GM21825 (cell line): ENCODE data around the gene PRMT7.
"Not testable (repeated sequence)": the region's sequence is repeated elsewhere in the genome, so short reads cannot be mapped to it uniquely, and the experiment has no call there.

Source experiments
- ATAC-seq: cut with Tn5 transposase; IDR thresholded peaks from one replicate; pipeline ENCODE4 v1.9.1; 2021; ENCODE audit warnings: mild to moderate bottlenecking, moderate library complexity; ENCODE audit not compliant: unreplicated experiment

PRMT7 gene

DNA sequence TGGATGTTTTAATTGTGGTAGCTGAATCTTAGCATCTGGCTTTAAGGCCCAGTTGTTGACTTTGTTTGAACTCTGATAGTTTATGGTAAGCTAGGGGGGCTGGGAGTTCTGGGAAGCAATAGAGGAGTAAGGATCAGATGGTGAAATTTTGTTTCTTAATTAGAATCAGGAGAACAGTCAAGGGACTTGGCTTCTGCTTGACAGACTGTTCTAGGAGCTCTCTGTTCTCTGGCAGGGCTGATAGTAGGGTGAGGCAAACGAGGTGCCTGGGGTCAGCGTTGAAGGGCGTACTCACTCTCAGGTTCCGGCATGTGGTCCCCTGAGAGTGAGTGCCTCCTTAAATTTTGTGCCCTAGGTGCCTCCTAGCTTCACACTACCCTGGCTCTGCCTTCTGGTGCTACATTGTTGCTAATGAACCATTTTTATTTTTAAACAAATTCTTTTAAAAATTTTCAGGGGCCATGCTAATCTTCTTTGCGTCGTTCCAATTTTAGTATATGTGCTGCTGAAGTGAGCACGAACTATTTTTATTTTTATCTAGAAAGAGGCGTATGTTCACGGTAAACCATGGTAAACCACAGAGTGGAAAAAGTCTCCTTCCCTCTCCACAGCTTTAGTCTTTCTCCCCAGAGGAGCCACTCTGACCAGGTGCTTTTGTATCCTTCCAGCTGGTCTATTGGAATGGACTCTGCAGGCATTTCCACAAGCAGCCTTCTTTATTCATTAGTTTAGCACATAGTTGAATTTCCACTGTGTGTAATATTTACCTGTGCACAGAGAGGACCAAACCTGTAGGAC, 26.8 kb upstream of the PRMT7 start:
- no peak for ATAC-seq

GRCh38 chr16:68284847-68285246, 26.0 kb upstream of the PRMT7 start:
- ATAC-seq, result peak; percentile 46

GRCh38 chr16:68285683-68286082, 25.1 kb upstream of the PRMT7 start:
- no peak for ATAC-seq

DNA sequence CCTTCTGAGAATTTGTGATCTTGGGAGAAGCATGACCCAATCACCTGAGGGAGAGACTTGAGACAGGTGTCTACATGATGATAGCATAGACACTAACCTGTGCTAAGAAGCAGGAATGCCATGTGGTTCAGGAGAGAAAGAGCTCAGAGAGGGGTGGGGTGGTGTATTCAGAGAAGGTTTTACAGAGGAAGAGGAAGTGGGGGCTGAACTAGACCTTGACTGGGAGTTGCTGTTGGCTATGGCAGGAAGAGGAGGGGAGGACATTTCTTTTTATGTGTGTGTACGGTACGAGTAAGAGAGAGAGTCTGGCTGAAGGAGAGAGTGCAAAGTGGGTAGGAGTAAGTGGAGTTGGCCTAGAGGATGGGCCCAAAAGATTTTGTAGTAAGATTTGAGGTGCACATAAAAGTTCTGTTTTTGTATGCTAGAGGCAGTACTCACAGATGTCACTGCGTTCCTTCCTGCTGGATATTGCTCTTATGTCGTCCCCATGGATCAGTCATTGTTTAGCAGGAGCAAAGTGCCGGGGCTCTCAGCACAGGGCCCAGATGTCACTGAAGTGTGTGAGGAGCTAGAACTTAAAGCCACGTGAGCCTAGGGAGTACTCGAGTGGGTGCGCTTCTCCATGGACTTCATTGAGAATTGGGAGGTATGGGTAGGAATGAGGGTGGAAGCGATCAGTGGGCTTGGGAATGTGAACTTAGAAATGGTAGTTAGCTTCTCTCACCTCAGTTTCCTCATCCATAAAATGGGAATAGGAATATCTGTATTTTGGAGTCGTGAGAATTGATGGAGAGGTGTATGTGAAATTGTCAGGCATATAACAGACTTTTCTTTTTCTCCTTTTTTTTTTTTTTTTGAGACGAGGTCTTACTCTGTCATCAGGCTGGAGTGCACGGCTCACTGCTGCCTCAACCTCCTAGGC, 24.4 kb upstream of the PRMT7 start:
- ATAC-seq, result no peak

DNA sequence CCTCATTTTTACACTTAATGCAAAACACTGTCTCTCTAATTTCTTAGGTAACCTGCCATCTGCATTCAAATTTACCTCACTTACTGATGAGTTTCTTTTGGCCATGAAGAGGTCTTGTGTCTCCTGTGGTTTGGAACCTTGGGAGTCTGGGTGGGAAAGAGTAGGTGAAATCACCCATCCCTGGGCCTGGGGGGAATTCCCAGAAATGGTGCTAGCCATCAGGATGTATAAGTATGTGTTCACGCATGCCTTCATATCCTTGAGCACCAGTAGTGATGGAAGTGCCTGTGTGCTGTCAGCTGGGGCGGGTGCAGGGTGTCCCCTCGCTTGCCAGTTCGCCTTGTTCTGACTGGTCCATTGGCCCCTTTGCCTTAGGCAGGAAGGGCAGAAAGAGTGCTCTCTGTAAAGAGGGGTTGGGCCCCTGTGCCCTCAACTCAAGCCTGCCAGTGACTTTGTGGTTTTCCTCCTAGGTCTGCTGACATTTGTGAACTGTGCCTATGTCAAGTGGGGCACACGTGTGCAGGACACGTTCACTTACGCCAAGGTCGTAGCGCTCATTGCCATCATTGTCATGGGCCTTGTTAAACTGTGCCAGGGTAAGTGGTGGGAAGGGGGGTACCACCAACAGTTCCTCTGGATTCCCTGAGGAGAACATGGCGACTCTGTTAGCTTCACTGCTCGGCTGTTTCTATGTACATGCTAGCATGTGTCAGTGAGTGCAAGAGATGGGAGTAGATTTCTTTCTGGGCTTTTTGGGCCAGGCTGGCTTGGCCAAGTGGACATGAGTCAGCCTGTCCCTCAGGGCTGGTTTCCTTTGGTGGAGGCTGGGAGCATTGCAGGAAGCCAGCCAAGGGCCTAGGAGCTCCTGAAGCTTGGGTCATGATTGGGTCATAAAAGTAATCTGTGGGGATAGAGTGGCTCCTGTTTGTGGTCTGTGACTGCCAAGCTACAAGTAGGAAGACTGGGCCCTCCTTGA, 23.3 kb upstream of the PRMT7 start:
- no peak for ATAC-seq

GRCh38 chr16:68288252-68288650, 22.6 kb upstream of the PRMT7 start:
- no peak for ATAC-seq

DNA sequence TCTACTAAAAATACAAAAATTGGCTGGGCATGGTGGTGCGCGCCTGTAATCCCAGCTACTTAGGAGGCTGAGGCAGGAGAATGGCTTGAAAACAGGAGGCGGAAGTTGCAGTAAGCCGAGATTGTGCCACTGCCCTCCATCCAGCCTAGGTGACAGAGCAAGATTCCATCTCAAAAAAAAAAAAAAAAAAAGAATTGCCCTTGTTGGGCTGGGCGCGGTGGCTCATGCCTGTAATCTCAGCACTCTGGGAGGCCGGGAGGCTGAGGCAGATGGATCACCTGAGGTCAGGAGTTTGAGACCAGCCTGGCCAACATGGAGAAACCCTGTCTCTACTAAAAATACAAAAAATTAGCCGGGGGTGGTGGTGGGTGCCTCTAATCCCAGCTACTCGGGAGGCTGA, 22.0 kb upstream of the PRMT7 start:
- ATAC-seq, result not testable (repeated sequence)

GRCh38 chr16:68289202-68289601, 21.6 kb upstream of the PRMT7 start:
- ATAC-seq, result no peak

GRCh38 chr16:68289621-68290329, 21.0 kb upstream of the PRMT7 start:
- ATAC-seq, result peak; percentile 68

- no peak for ATAC-seq
These were observed 20.4 kb upstream of the PRMT7 start for GRCh38 chr16:68290450-68290849.

DNA sequence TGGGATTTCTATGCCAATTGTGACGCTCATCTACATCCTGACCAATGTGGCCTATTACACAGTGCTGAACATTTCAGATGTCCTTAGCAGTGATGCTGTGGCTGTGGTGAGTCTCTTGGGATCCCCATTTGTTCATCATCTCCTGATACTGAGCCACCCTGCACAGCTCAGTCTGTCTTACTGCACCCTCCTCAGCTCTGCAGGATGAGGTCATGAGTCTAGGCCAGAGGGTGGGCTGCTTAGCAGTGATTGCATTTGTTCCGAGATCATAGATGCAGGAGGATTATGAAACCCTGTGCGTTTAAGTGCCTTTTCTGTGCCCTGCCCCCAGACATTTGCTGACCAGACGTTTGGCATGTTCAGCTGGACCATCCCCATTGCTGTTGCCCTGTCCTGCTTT, 19.6 kb upstream of the PRMT7 start:
- ATAC-seq, result no peak

- no peak for ATAC-seq
These were observed 18.4 kb upstream of the PRMT7 start for GRCh38 chr16:68292425-68292824.

- no peak for ATAC-seq
These were observed 14.5 kb upstream of the PRMT7 start for GRCh38 chr16:68296291-68296690.

DNA sequence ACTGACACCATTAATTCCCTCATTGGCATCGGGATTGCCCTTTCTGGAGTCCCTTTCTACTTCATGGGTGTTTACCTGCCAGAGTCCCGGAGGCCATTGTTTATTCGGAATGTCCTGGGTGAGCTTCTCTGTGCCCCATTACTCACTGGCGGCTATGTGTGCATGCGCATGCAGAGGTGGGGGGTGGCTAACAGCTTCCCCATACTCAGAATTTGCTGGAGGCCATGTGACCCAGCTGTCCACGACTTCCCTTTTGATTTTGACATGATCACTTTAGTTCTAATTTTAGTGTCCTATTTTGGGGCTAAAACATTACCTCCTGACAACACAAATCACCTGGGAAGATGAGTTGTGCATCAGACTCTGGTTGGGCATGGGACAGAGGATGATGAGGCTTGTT, 14.1 kb upstream of the PRMT7 start:
- ATAC-seq, result no peak

GRCh38 chr16:68297908-68298307, 12.9 kb upstream of the PRMT7 start:
- no peak for ATAC-seq

GRCh38 chr16:68298312-68298711, 12.5 kb upstream of the PRMT7 start:
- ATAC-seq, result no peak

- no peak for ATAC-seq
These were observed 11.8 kb upstream of the PRMT7 start for GRCh38 chr16:68298907-68299561.

- no peak for ATAC-seq
These were observed 11.0 kb upstream of the PRMT7 start for GRCh38 chr16:68299571-68300453.
